Fibroblast of skin of back (primary cell): ENCODE data around the gene WBP2.

Source experiments
- DNase-seq: peaks from one replicate; pipeline ENCODE4 v3.0.0-alpha.2; 2013

The WBP2 gene

DNA sequence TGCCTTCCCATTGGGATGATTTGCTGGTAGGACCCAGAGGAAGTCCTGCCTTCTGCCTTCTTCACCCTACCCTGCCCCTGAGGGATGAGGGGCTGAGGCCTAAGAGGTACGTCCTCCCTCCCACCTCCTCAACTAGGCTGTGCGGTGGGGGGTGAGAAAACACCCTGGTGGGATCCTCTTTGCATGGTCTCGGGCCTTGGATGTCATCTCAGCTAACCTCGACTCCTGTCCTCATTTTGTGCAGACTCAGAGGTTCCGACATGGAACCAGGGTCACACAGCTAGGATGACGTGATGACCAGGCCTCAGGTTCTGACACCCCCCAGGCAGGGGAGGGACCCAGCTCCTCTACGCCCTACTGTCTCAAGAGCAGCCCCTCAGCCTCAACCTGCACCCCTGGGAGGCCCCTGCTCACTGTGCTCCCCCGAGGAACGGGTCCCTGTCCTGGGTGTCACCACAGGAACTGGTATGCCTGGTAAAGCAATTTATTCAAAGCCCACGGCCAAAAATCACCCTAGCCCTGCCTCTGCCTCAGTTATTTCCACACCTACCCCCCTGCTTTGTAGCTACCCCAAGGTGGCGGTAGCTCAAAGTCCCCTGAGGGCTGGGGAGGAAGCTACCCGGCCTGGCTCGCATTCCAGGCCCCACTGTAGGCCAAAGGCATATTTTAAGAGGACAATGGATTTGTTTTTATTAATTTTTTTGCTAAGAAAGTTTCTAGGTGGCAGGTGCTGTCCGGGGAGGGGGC is 28.4 kb downstream of the WBP2 start:
- no peak for DNase-seq

GRCh38 chr17:75825748-75826370 is 29.3 kb downstream of the WBP2 start:
- DNase-seq, result no peak

DNA sequence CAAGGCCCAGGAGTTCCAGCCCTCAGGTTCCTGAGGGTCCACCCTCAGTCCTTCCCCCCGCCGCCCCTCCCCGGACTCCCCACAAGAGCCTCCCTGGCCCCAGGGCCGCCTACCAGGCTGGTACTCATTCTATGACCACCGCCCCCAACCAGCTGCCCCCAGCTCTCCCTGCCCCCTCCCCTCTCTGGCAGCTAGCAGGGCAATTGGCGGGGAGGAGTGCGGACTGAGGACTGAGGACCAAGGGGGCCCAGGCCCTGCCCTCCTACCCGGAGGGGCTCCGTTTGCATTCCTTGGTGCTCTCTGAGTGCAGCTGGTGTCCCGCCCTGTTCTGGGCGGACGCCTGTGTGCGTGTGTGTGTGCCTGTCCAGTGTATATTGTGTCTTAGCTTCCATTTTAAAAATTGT is 30.0 kb downstream of the WBP2 start:
- DNase-seq, result no peak

- no peak for DNase-seq
Observed at GRCh38 chr17:75824666-75825065, 30.5 kb downstream of the WBP2 start.

- DNase-seq, result no peak
Observed at GRCh38 chr17:75824050-75824552, 31.0 kb downstream of the WBP2 start.

GRCh38 chr17:75823257-75824041 is 31.7 kb downstream of the WBP2 start:
- no peak for DNase-seq

DNA sequence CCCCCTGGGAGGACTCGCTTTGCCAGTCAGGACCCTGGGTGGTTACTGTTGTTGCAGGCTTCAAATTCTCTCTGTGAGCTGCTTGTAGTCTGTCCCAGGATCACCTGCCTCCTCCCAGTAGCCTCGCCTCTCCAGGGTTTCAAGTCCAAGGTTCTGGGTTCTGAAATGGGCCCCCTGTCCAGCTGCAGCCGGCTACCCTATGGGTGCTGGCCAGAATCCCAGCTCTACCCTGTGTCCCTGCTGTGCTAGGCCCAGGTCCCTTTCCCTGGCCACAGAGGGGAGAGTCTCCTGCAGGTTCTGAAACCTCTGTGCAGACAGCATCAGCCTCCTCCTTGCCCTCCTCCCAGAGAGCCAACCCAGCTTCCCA is 32.4 kb downstream of the WBP2 start:
- no peak for DNase-seq

DNA sequence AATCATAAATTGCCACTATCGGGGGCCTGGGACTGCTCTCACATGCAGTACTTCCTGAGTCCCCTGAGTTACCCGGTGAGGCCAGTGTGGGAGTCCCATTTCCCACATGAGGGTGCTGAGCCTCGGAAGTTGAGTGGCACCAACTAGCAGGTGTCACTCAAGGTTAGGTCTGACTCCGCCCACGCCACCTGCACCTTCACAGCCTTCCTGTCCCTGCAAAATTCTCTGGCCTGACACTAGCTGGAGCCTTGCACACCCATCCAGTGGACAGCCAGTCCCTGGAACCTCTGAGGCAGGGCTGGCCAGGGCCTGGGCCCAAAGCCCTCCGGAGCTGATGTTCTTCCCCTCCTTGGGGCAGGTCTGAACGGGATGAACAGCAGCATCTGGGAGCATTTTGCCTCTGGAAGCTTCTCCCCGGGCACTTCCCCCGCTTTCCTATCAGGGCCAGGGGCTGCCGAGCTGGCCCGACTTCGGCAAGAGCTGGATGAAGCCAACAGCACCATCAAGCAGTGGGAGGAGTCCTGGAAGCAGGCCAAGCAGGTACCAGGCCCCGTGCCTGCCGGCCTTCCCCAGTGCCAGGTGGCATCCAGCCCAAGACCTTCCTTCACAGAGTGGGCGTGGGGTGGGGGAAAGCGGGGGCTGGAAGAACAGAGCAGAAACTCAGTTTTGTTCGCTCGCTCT is 32.9 kb downstream of the WBP2 start:
- DNase-seq, result no peak

DNA sequence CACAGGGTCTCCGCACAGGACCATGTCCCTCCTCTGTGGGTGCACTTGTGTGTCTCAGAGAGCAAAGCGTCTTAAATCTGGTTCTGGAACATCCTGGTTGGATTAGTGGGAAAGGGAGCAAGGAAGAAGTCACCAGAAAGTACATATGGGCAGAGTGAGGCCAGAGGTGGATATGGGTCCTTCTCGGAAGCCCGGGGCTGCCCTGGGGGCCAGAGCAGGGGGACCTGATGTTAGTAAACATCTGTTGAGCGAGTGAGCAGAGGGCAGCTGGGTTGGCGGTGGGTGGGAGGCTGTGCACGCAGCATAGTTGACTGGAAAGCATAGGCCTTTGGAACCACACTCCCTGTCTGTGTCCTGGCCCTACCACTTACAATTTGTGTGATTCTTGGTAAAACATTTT is 33.6 kb downstream of the WBP2 start:
- no peak for DNase-seq

DNA sequence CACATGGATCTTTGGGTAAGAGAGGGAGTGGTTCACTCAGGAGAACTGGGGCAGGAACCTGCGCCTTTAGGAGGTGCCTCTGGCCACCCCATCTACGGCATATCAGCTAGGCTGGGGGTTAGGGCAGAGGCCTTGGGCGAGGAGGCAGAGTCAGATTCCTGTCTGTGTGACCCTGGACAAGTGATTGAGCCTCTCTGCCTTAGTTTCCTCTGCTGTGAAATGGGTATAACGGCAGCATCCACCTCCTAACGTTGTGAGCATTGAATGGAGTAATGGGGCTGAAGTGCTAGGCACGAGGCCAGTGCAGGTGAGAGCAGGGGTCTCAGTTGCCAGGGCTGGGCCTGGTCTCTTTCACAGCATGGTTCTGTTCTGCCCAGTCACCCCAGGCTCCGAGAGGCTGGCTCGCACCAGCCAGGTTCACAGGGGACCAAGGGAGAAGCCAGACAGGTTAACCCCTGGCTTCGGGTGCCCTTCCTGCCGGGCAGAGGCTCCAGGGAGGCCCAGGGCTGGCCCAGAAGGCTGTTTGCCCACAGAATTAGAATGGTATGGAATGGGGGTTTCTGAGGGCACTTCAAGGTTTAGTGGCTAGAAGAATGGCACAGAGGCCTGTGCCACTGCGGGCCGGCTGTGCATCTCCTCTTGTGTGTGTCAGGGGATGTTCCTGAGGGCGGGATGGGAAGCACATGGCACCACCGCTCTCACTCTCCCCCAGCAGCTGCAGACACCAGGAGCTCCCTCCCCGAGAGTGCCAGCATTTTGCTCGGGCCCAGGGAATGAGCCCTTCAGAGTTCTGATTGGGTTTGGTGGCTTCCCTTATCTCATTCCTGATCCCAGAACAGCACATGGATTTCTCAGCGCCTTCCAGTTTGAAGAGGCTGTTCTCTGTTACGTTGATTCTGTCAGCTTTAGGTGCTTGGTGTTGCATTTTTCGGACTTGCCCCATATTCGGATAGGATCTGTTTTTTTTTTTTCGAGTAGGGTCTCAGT is 34.7 kb downstream of the WBP2 start:
- no peak for DNase-seq

- no peak for DNase-seq
Observed at GRCh38 chr17:75819678-75820077, 35.5 kb downstream of the WBP2 start.

DNA sequence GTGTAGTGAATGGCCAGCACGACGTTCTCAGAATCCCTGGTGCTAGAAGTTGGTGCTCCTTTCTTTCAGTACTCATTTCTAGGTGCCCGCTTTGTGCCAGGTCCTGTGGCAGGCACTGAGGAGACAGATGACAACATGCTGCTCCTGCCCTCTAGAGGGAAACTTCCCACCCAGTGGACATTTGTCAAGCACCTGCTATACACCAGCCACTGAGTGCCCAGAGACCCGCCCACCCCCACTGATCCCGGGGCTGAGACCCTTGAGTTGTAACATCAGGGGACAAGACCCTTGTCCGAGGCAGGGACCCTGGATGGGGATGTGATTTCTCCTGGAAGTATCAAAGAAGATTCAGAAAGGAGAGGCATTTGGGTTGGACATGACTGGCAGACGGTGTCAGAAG is 36.0 kb downstream of the WBP2 start:
- DNase-seq, result no peak

DNA sequence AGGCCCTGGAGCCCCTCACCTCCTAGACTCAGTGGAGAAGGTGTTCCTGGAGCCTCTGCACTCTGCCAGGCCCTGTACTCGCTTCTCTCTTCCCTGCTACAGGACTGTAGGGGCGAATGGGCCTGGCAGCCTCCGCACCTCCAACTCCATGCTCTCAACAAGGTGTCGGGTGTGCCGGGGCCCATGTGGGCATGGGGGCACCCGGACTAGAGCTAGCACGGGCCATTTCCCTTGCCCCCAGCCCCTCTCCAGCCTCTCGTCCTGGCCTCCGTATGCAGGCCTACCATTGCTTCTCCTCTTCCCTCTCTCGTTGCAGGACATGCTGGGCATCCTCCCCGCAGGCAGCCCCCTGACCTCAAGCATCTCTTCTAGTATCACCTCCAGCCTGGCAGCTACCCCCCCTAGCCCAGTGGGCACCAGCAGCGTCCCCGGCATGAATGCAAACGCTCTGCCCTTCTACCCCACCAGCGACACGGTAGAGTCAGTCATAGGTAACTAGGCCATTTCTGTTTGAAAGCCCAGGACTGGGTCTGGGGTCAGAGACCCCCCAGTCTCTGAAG is 36.7 kb downstream of the WBP2 start:
- DNase-seq, result no peak

DNA sequence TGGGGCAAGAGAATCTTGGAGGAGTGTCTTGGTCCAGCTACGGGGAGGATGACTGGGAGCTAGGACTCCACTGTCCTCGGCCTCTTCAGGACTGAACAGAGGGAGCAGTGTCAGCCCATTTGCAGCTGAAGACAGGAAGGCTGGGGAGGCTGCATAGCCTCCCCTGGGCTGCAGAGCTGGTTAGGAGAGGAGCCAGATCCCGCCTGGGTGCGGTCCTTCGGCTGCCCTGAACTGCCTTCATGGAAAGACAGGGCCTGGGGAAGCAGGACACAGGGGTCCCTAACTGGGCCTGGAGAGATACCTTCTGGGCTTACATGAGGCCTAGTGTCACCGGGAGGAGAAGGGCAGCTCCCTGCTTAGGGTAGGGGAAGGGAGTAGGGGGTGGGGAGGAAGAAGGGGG is 37.6 kb downstream of the WBP2 start:
- DNase-seq, result no peak

DNA sequence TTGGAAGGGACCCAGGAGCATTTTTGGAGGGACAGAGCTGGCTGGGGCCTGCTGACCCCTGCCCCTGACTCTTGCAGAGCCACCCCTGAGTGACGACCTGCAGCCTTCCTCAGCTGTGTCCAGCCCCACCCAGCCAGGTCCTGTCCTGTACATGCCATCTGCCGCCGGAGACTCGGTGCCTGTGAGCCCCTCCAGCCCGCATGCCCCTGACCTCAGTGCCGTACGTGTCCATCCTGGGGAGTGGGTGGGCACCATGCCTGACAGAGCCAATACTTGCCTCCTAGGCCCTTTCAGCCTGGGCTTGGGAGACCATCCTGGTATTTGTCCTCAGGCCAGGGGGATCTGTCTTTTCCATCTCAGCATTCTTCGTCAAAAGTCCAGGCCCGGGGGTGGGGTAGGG is 38.4 kb downstream of the WBP2 start:
- no peak for DNase-seq

GRCh38 chr17:75815399-75815798 is 39.7 kb downstream of the WBP2 start:
- DNase-seq, result no peak

- peak; percentile 70 for DNase-seq
Observed at GRCh38 chr17:75814900-75815373, 40.2 kb downstream of the WBP2 start.

- DNase-seq, result no peak
Observed at GRCh38 chr17:75814021-75814395, 41.1 kb downstream of the WBP2 start.

DNA sequence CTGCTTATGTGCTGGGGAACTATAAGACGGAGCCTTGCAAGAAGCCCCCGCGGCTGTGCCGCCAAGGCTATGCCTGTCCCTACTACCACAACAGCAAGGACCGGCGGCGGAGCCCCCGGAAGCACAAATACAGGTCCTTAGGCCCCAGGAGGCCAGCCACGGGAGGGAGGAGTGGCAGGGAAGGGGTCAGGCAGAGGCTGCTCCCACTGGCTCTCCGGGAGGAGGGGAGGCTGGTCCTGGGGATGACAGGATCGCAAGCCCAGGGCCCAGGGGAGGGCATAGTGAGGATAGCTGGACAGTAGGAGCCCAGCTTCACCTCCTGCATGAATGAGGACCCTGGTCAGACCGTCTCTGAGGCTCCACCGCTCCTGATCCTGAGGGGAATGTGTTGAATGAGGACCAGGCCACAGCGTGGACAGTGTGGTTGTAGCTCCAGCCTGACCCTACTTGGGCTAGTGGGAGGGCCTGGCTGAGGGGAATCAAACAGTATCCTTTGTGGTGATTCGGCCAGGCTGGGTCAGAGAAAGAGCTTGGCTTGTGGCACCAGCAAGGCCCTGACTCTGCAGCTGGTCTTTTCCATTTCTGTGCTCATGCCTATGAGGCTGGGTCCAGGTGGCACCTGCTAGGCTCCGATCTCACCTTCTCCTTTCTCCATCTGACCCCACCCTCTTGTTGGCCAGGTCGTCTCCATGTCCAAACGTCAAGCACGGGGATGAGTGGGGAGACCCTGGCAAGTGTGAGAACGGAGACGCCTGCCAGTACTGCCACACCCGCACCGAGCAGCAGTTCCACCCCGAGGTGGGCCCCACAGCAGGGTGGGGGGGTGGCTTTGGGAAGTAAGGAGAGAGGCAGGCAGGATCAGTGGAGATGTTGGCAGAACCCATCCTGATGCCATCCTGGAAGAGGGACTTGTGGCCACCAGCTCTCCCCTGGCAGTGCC is 41.8 kb downstream of the WBP2 start:
- no peak for DNase-seq
